Stimulated activated CD4-positive, alpha-beta T cell treated with anti-CD3 and anti-CD28 coated beads, Interleukin-1b, Interleukin-23, amount 100 ng/mL, for 24 hours (primary cell): ENCODE data around the gene ADGRB2.

ENCODE experiments used
- DNase-seq, 4 experiments: peaks; one replicate each; pipeline ENCODE4 v3.0.0-alpha.2; 2020; ENCODE audit warnings: low read depth in 4 of 4, low spot score in 1 of 4

ADGRB2 gene

GRCh38 chr1:31750858-31751510 lies 13.2 kb downstream of the ADGRB2 start:
- DNase-seq, result no peak

DNA sequence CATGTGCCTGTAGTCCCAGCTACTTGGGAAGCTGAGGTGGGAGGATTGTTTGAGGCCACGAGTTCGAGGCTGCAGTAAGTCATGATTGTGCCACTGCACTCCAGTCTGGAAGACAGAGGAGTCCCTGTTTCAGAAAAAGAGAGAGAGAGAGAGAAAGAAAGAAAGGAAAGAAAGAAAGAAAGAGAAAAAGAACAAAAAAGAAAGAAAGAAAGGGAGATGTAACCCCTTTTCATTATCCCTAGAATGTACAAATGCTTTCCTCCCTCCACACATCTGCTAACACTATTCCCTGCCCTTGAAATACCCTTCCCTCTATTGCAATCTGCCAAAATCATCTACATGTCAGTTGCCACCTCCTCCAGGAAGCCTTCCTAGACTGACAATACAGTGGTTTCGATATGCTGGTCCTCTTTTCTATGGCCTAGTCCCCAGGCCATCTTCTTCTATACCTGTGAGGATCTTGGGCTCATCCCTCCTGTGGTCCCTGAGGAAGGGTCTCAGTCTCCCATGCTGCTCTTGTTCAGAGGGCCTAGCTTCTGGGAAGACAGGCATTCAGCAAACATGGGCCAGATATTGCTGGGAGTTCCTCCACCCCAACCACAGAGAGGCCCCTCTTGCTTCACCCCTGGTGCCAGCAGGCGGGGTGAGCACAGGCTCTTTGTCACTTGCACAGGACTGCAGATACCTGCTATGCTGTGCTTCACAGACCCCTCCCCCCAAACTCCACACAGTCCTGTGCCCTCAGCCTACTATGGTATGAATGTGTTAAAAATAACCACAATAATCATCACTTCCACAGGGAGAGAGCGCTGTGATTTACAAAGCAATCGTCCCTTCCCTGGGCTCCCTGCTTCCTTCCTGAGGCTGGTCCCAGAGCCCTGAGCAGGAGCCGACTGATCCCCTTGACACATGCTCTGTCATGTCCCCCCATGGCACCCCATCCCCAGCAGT lies 14.1 kb downstream of the ADGRB2 start:
- no peak for DNase-seq

GRCh38 chr1:31748365-31748764 lies 15.8 kb downstream of the ADGRB2 start:
- DNase-seq, result no peak

- no peak for DNase-seq
Observed at GRCh38 chr1:31747304-31747703, 16.8 kb downstream of the ADGRB2 start.

GRCh38 chr1:31746687-31747086 lies 17.5 kb downstream of the ADGRB2 start:
- no peak for DNase-seq

DNA sequence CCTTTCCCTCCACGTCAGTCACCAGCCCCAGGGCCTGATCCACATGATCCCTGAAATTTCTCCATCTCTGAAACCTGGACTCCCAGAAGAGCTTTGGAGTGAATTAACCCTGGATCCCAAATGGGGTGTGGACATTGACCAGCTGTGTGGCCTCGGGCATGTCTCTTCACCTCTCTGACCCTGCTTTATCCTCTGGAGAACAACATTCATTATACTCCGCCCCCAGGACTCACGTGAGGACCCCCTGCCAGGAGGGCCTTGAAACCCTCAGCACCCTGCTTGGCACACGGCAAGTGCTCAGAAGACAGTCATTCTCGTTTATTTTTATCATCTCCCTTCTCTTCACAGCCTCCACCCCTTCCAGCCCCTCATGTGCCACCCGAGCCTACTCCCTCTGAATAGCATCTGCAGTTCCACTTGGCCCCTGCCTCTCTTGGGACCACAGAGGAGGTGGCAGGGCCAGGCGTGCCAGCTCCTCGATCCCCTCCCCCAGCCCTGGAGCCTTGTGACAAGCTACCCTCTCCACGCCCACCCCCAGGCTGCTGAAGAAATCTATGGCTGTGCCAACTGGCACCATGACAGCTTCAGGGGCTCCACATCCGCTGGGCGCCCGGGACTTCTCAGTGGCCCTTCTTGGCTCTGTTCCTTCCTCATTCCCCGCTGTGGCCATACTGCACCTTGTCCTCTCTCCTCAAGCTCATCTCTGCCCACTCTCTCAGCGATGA lies 18.0 kb downstream of the ADGRB2 start:
- DNase-seq, result no peak

GRCh38 chr1:31745096-31745945 lies 18.8 kb downstream of the ADGRB2 start:
- peak in 2 of 4 experiments; percentile 25 to 46 for DNase-seq

DNA sequence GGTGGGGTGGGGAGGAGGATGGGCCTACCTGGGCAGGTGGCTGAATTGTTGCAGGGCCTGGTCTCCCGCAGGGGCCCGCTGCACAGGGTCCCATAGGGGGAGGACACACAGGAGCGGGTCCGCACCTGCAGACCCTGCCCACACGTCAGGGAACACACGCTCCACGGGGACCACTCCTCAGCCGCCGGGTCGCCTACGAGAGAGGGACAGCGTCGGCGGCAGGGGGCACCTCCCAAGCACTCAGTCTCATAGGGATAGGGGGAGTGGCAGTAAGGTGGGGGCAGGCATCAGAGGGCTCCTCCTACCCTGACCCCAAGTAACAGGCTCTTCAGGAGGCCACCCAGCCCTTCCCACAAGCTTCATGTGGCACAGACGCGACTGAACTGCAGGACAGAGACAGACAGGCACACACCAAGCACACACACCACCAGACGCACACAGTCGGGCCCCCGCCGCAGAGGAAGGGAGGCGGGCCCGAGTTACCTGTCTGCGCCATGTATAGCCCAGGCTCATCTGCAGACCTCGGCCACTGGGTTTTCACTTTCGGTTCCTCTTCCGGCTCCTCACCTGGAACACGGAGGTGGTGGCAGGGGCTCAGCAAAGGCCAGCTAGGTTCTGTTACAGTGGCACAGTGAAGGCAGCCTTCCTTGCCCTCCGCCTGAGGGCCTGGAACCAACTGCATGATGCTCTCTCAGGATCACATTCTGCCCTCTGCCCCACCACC lies 19.8 kb downstream of the ADGRB2 start:
- DNase-seq, result no peak

DNA sequence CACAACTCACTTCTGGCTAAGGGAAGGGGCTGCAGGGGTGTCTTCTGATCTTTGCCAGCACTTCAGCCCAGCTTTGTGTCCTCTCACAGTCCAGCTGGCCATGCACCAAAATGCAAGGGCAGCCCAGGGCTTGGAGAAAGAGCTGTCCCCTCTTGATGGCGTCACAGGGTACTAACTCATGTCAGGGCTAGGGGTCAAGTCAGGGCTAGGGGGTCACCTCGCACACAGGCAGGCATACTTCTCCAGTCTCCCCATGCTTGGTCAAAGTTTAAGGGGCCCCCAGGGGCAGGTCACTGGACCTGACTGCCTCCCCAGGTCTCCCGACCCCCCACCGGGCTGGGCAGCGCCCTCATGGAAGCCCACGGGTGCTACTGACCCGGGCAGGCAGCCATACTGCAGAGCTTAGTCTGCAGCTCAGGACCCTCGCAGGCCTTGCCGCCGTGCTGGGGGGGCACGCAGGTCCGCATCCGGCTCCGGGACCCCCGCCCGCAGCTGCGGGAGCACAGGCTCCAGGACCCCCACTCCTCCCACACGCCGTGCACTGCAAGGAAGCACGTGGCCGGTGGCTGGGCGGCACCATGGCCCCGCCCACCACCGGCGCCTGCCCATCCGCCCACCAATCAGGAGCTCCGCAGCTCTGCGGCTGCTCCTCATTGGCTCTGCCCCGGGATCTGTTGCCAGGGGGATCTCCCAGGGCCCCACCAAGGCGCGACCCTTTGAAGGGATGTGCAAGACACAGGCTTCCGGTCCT lies 21.5 kb downstream of the ADGRB2 start:
- DNase-seq, result no peak

DNA sequence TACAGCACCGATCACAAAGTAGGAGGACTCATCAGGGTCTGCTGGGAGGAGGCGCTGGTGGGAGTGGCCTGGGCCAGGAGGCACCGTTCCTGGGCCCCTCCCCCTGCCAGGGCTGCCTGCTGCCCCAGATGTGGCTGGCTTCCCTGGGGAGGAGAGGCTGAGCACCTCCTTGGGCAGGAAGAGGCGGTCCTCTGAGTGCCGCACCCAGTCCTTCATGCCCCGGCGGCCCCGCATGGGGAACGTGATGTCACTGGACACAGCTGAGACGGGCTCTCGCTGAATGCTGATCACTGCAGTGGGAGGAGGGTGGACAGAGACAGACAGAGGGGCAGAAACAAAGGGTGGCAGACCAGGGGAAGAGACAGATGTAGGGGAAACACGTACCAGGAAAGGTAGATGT lies 24.8 kb downstream of the ADGRB2 start:
- peak in 1 of 4 experiments; percentile 44 for DNase-seq

- no peak for DNase-seq
Observed at GRCh38 chr1:31736675-31737074, 27.5 kb downstream of the ADGRB2 start.

DNA sequence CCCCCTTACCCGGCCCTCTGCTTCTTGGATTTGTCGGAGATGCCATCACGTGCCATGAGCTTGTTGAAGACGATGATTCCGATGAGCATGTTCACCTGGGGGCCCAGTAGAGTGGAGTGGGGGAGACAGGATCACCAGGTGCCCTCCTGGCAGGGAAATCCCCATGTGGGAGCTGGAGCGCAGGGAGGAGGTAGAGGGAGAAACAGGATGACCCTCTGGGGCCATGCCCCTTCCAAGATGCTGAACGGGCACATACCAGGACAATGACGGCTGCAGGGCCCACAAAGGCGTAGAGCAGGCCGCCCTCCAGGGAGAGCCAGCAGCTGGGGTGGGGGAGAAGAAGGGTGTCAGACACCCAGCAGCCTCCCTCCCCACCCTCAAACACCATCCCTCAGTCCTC lies 28.6 kb downstream of the ADGRB2 start:
- DNase-seq, result no peak

GRCh38 chr1:31734582-31735107 lies 29.5 kb downstream of the ADGRB2 start:
- no peak for DNase-seq

- no peak for DNase-seq
Observed at GRCh38 chr1:31733389-31734219, 30.5 kb downstream of the ADGRB2 start.

DNA sequence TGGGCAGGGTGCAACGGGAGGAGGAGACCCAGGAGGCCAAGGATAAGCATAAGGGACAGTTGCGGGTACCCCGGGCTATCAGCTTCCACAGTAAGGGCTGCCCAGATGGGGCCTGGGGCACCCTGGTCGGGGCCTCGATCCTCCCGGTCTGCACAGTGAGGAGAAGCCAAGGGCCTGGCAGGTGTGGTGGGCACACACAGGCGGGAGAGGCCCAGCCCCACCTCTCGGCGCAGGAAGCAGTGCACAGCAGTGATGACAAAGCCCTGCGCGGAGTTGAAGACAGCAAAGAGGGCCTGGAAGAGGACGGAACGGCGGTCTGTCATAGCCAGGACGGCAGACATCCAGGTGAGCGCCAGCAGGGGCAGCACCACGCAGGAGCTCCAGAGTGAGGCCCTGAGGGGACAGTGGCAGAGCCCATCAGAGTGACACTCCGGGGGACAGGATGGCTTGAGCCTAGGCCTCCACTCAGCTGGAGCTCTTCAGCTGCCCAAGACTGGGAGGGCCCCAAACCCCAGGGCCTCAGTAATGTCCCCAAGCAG lies 31.3 kb downstream of the ADGRB2 start:
- DNase-seq, result no peak

DNA sequence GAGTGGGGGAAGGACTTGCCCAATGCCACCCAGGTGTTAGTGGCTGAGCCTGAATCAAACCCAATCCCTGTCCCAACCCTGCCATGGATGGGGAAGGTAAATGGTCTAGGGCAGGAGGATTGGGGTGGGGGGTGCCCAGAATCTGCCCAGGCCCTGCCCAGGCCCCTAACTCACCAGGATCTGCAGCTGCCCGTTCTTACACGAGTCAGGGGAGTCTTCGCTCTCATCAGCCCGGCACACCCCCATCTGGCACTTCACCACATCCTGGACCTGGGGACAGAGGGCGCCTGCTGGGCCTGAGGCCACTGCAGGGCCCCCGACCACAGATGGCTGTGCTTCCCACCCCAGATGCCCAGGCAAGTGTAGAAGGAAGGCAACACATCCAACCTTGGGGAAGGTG lies 31.8 kb downstream of the ADGRB2 start:
- no peak for DNase-seq

- DNase-seq, result no peak
Observed at GRCh38 chr1:31731049-31731565, 33.0 kb downstream of the ADGRB2 start.
